ENCODE results near the gene IL1RAPL1.

DNA sequence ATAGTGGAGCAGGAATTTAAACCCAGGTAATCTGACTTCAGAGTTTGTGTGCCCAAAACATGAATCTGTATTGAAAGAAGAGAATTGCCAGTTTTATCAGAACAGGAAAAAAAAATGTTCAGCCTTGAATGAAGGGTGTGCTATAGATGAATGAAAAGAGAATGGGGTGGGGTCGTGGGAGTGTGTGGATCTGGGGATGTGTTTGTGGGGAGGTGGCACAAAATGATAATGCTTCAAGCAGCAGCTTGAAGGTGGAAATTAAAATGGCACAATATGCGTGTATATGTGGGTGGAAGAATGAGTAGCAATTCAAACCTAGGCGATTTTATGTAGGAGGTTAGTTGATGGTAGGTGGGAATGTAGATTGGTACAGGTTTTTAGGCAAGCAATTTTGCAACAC is 122.2 kb downstream of the IL1RAPL1 start:
- TF ChIP-seq, protein P1, sequence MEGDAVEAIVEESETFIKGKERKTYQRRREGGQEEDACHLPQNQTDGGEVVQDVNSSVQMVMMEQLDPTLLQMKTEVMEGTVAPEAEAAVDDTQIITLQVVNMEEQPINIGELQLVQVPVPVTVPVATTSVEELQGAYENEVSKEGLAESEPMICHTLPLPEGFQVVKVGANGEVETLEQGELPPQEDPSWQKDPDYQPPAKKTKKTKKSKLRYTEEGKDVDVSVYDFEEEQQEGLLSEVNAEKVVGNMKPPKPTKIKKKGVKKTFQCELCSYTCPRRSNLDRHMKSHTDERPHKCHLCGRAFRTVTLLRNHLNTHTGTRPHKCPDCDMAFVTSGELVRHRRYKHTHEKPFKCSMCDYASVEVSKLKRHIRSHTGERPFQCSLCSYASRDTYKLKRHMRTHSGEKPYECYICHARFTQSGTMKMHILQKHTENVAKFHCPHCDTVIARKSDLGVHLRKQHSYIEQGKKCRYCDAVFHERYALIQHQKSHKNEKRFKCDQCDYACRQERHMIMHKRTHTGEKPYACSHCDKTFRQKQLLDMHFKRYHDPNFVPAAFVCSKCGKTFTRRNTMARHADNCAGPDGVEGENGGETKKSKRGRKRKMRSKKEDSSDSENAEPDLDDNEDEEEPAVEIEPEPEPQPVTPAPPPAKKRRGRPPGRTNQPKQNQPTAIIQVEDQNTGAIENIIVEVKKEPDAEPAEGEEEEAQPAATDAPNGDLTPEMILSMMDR (conservative IDR thresholded peaks at IDR 0.05 in 1 of 2, IDR thresholded peaks at IDR 0.05 in 1 of 2; ENCODE audit: low read depth in 1 of 2, low read length in 2 of 2): no peak
- TF ChIP-seq EZH2 (IDR thresholded peaks at IDR 0.05; ENCODE audit: low read length, missing control alignments): no peak

All from fibroblast of lung (primary cell).